ENCODE results near the gene SLC22A15. TPM values are rescaled to one million over a fixed set of nuclear protein-coding genes. Genes with fewer than 3 reads are reported as not detected.

Gene SLC22A15
- total and polyA plus RNA-seq, 7 donors: 0.99 to 3.3 (median 1.8) TPM; not detected in 1

GRCh38 chr1:116002781-116003420, 26.6 kb downstream of the SLC22A15 start:
- Histone ChIP-seq H3K27ac (no peak overlapping the region), H3K9me3 (peaks cover 0 to 3% (median 0%) of the 10 kb centered on the region in 4 donors), H3K36me3 (no peaks in the 10 kb centered on the region), H3K4me3 (no peak overlapping the region), H3K27me3 (no peaks in the 10 kb centered on the region), H3K4me1 (no peaks in the 10 kb centered on the region)
- intact Hi-C loops (cut with DNase I): no loop called here
- DNase-seq: no peak
- no peak for TF ChIP-seq POLR2A (IDR thresholded peaks at IDR 0.05)
- no peak for TF ChIP-seq CTCF (IDR thresholded peaks at IDR 0.05)
- TF ChIP-seq EP300 (IDR thresholded peaks at IDR 0.05): no peak
- no peak for TF ChIP-seq POLR2AphosphoS5 (IDR thresholded peaks at IDR 0.05)
- 21 to 76% methylated on average over 1 of the region's 1 CpG for WGBS, 2 donors

DNA sequence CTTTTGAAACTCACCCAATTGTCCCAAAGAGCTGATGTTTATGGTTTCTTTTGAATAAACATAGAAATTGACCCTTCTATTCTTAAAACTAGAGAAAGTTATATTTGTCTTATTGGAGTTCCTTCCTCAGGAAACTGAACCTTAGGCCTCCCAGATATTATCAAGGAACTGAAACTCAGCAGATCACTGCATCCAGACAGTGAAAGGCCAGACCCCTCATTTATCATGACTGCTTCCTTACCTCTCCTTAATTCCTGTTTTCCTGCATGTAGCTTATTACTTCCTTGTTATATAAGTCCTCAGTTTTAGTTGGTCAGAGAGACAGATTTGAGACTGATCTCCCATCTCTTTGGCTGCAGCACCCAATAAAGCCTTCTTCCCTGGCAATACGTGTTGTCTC, 27.5 kb downstream of the SLC22A15 start:
- Histone ChIP-seq H3K4me1 (no peaks in the 10 kb centered on the region), H3K27me3 (no peaks in the 10 kb centered on the region), H3K4me3 (no peak overlapping the region), H3K27ac (no peak overlapping the region), H3K9me3 (peaks cover 0 to 3% (median 0%) of the 10 kb centered on the region in 4 donors), H3K36me3 (no peaks in the 10 kb centered on the region)
- 96 to 97% methylated on average over 1 of the region's 1 CpG for WGBS, 2 donors
- no peak for TF ChIP-seq POLR2A (IDR thresholded peaks at IDR 0.05)
- no peak for TF ChIP-seq POLR2AphosphoS5 (IDR thresholded peaks at IDR 0.05)
- no peak for TF ChIP-seq EP300 (IDR thresholded peaks at IDR 0.05)
- no peak for TF ChIP-seq CTCF (IDR thresholded peaks at IDR 0.05)
- intact Hi-C loops (cut with DNase I): no loop called here
- no peak for DNase-seq

GRCh38 chr1:116006486-116006964, 30.2 kb downstream of the SLC22A15 start:
- peaks cover 0 to 3% (median 0%) of the 10 kb centered on the region in 4 donors for H3K9me3 ChIP-seq
- TF ChIP-seq CTCF (IDR thresholded peaks at IDR 0.05) (no peak), POLR2AphosphoS5 (IDR thresholded peaks at IDR 0.05) (no peak), EP300 (IDR thresholded peaks at IDR 0.05) (no peak), POLR2A (IDR thresholded peaks at IDR 0.05) (no peak)
- H3K4me1 ChIP-seq: no peaks in the 10 kb centered on the region
- no peak overlapping the region for H3K4me3 ChIP-seq
- intact Hi-C loops (cut with DNase I): no loop called here
- no peaks in the 10 kb centered on the region for H3K36me3 ChIP-seq
- no peaks in the 10 kb centered on the region for H3K27me3 ChIP-seq
- no peak for DNase-seq
- WGBS, 2 donors: 41 to 56% methylated on average over 3 of the region's 3 CpGs
- no peak overlapping the region for H3K27ac ChIP-seq

- DNase-seq: no peak
- no peak overlapping the region for H3K27ac ChIP-seq
- no peaks in the 10 kb centered on the region for H3K9me3 ChIP-seq
- WGBS, 2 donors: 82 to 89% methylated on average over 6 of the region's 6 CpGs
- no peaks in the 10 kb centered on the region for H3K4me1 ChIP-seq
- TF ChIP-seq POLR2A (IDR thresholded peaks at IDR 0.05): no peak
- TF ChIP-seq POLR2AphosphoS5 (IDR thresholded peaks at IDR 0.05): no peak
- TF ChIP-seq EP300 (IDR thresholded peaks at IDR 0.05): no peak
- TF ChIP-seq CTCF (IDR thresholded peaks at IDR 0.05): no peak
- no peak overlapping the region for H3K4me3 ChIP-seq
- H3K36me3 ChIP-seq: no peaks in the 10 kb centered on the region
- no peaks in the 10 kb centered on the region for H3K27me3 ChIP-seq
- intact Hi-C loops (cut with DNase I): no loop called here
Observed at GRCh38 chr1:116008656-116009390, 32.5 kb downstream of the SLC22A15 start.
